ENCODE data around the gene ADAT1. TPM values are rescaled to one million over a fixed set of nuclear protein-coding genes. Genes with fewer than 3 reads are reported as not detected.
"Not testable (repeated sequence)": the region's sequence is repeated elsewhere in the genome, so short reads cannot be mapped to it uniquely, and the experiment has no call there.

ADAT1 gene
- total RNA-seq, 2 donors from 2014 or later = 20.4 to 23.7 TPM

DNA sequence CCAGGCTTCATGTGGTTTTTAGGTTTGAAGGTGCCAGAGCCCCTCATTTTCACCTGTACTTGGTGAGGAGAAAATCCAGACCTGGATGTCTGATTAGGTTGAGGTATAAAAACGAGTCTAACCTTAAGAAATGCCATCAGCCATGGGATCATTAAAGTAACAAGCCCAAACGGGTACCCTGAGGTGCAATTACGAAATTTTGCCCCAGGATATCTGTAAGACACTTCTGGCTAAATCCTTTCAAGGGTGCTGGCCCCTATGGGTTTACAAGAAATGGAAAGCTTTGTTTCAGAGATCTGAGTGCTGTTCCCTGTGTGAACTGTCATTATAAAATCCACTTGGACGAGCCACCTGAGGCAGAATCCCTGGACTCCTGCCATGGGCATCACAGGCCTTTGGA lies 19.8 kb downstream of the ADAT1 start:
- DNase-seq (ENCODE audit: low spot score) = no peak
- H3K9me3 ChIP-seq = no peaks in the 10 kb centered on the region
- TF ChIP-seq, protein P1, sequence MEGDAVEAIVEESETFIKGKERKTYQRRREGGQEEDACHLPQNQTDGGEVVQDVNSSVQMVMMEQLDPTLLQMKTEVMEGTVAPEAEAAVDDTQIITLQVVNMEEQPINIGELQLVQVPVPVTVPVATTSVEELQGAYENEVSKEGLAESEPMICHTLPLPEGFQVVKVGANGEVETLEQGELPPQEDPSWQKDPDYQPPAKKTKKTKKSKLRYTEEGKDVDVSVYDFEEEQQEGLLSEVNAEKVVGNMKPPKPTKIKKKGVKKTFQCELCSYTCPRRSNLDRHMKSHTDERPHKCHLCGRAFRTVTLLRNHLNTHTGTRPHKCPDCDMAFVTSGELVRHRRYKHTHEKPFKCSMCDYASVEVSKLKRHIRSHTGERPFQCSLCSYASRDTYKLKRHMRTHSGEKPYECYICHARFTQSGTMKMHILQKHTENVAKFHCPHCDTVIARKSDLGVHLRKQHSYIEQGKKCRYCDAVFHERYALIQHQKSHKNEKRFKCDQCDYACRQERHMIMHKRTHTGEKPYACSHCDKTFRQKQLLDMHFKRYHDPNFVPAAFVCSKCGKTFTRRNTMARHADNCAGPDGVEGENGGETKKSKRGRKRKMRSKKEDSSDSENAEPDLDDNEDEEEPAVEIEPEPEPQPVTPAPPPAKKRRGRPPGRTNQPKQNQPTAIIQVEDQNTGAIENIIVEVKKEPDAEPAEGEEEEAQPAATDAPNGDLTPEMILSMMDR (IDR thresholded peaks at IDR 0.05) = no peak
- no peak overlapping the region for H3K4me3 ChIP-seq
- no peaks in the 10 kb centered on the region for H3K4me1 ChIP-seq
- H3K27ac ChIP-seq = no peak overlapping the region
- no peaks in the 10 kb centered on the region for H3K27me3 ChIP-seq
- H3K36me3 ChIP-seq = peaks cover 75% of the 10 kb centered on the region

DNA sequence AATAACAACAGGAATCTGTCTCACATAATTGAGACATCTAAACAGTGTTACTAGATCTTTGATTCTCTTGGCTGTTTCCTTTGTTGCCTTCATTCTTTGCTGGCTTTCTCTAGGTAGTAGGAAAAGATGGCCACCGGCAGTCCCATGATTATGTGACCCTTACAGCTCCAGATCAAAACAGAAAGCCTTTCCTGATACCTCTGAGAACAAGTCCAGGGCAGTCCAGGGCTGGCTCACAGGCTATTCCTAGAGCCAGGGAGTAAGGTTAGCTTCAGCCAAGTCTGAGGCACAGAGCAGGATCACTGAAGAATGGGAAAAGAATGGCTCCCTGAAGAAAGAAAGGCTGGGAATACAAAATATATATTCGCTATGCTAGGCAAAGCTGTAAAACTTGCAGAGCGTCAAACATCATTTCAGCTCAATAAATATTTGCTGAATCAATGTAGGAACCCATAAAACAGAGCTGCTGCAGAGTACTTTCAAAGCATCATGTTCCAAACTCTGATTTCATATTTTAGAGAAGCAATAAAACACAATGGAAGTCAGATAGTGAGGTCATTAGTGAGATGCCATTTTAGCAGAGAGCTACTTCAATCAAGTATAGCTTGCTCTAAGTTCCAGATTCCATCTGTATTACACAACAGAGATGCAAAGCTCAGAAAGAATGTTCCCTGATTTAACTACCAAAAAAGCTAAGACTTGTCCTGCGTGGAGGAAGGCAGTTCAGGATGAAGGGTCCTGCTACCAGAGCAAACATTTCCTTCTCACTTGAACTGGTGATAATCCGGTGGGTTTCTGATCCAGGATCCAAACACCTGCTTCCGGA lies 23.4 kb downstream of the ADAT1 start:
- Histone ChIP-seq H3K27ac (no peak overlapping the region), H3K36me3 (peaks cover 46% of the 10 kb centered on the region), H3K9me3 (no peaks in the 10 kb centered on the region)

DNA sequence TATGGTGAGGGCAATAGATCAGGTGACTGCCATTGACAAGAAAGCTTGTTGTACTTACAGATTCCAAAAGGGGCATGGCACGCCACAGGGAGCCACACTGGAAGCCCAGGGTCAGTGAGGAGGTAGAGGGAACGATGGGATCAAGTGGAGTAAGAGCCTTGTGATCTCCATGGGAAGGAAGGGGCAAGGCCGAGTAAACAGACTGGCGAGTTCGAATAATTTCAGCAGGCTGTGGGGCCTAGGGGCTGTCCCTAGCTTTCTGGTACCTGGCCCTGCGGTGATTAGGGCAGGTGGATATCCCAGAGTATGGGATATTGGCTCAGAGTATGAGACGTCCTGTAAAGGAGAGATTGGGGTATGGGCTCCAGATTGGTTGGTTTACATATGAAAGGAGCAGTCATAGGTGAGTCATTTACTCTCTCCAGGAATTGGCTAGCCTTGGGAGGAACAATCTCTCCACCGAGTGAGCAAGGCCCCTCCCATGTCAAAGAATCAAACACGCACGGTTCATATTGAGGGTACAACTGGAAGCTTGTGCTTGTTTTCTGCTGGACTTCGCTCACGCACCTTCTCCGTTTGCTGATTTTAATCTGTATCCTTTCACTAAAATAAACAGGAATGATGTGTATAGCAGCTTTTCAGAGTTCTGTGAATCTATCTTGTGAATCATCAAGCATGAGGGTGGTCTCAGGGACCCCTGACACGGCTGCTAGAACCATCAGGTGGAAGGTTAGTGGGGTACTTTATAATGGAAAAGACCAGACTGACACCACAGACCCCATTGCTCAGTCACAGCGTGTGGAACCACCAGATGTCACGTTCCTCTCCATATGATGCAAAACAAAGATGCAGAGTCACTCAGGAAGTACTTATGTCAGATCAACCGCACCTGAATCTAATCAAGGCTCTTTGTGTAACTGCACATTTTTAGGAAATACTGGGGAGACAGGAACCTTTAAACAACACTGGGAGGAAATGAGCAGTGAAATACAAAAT lies 29.0 kb downstream of the ADAT1 start:
- TF ChIP-seq, protein P1 (IDR thresholded peaks at IDR 0.05) = no peak
- peaks cover 3 to 34% of the 10 kb centered on the region in 2 donors for H3K4me1 ChIP-seq
- H3K27ac ChIP-seq = peak overlapping the region; percentile 34 to 56
- no peak for DNase-seq (ENCODE audit: low spot score)
- H3K4me3 ChIP-seq = no peak overlapping the region
- no peaks in the 10 kb centered on the region for H3K27me3 ChIP-seq
- H3K36me3 ChIP-seq = peaks cover under 1% of the 10 kb centered on the region
- no peaks in the 10 kb centered on the region for H3K9me3 ChIP-seq

More for the DNA sequence above, 23.4 kb downstream of the ADAT1 start:
- H3K27me3 ChIP-seq = no peaks in the 10 kb centered on the region
- no peak overlapping the region for H3K4me3 ChIP-seq
- H3K4me1 ChIP-seq = no peaks in the 10 kb centered on the region
- TF ChIP-seq, protein P1 (IDR thresholded peaks at IDR 0.05) = no peak
- DNase-seq (ENCODE audit: low spot score) = no peak

DNA sequence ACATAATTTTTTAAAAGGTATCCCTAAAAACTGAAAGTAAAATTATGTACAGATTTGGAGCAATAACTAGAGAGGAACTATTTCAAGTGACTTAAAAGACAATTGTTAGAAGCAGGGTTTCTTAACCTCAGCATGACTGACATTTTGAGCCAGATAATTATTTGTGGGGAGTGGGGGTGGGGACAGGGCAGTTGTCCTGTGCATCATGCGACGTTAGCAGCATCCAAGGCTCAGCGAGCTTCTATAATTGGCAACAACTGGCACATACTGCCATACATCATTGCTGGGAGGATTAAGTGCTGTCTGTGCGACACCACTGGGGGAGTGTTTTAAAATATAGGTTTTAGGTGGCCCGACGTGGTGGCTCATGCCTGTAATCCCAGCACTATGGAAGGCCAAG lies 29.8 kb downstream of the ADAT1 start:
- peaks cover 3 to 41% of the 10 kb centered on the region in 2 donors for H3K4me1 ChIP-seq

DNA sequence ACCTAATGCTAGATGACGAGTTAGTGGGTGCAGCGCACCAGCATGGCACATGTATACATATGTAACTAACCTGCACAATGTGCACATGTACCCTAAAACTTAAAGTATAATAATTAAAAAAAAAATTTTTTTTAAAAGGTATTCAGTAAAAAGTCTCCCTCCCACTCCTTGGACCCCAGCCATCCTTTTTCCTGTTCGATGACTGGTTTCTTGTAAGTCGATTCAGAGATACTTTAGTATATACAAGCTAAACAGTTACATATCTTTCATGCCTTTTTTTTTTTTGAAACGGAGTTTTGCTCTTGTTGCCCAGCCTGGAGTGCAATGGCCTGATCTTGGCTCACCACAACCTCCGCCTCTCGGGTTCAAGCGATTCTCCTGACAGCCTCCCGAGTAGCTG lies 31.2 kb downstream of the ADAT1 start:
- not testable (repeated sequence) for H3K4me3 ChIP-seq; H3K9me3 ChIP-seq; DNase-seq (ENCODE audit: low spot score); H3K36me3 ChIP-seq; H3K27me3 ChIP-seq
- peak overlapping the region; percentile 81 to 83 for H3K27ac ChIP-seq
- H3K4me1 ChIP-seq = peaks cover 3 to 41% of the 10 kb centered on the region in 2 donors

More for the DNA sequence above, 29.8 kb downstream of the ADAT1 start:
- no peak for DNase-seq (ENCODE audit: low spot score)
- Histone ChIP-seq H3K36me3 (no peaks in the 10 kb centered on the region), H3K9me3 (no peaks in the 10 kb centered on the region), H3K27me3 (no peaks in the 10 kb centered on the region), H3K27ac (peak overlapping the region in 1 of 2 donors; percentile 56), H3K4me3 (no peak overlapping the region)
- TF ChIP-seq, protein P1 (IDR thresholded peaks at IDR 0.05) = no peak

Data from right atrium auricular region (tissue), 2 donors.